Measurements from ENCODE around the gene ADISSP. TPM values are rescaled to one million over a fixed set of nuclear protein-coding genes. Genes with fewer than 3 reads are reported as not detected.

ADISSP gene
- total RNA-seq, 3 donors from 2014 or later, result 12.3 to 29.3 (median 15.7) TPM

GRCh38 chr20:3803854-3804253 lies 36.3 kb upstream of the ADISSP start:
- Histone ChIP-seq H3K27ac (peak overlapping the region; percentile 91 to 95), H3K4me3 (no peak overlapping the region), H3K27me3 (no peaks in the 10 kb centered on the region), H3K36me3 (no peaks in the 10 kb centered on the region), H3K9me3 (peaks cover 0 to 3% of the 10 kb centered on the region in 2 donors), H3K4me1 (peaks cover 9 to 20% of the 10 kb centered on the region in 2 donors)
- intact Hi-C loops (cut with DNase I; ENCODE audit: low total_unique reads), result no loop called here
- DNase-seq (ENCODE audit: low spot score in 2 of 2), result no peak
- TF ChIP-seq POLR2AphosphoS5 (IDR thresholded peaks at IDR 0.05), result no peak
- no peak for TF ChIP-seq POLR2A (IDR thresholded peaks at IDR 0.05)
- TF ChIP-seq, protein P1, sequence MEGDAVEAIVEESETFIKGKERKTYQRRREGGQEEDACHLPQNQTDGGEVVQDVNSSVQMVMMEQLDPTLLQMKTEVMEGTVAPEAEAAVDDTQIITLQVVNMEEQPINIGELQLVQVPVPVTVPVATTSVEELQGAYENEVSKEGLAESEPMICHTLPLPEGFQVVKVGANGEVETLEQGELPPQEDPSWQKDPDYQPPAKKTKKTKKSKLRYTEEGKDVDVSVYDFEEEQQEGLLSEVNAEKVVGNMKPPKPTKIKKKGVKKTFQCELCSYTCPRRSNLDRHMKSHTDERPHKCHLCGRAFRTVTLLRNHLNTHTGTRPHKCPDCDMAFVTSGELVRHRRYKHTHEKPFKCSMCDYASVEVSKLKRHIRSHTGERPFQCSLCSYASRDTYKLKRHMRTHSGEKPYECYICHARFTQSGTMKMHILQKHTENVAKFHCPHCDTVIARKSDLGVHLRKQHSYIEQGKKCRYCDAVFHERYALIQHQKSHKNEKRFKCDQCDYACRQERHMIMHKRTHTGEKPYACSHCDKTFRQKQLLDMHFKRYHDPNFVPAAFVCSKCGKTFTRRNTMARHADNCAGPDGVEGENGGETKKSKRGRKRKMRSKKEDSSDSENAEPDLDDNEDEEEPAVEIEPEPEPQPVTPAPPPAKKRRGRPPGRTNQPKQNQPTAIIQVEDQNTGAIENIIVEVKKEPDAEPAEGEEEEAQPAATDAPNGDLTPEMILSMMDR (IDR thresholded peaks at IDR 0.05), result no peak

- Histone ChIP-seq H3K27ac (peak overlapping the region; percentile 91 to 95), H3K36me3 (no peaks in the 10 kb centered on the region), H3K27me3 (no peaks in the 10 kb centered on the region), H3K9me3 (peaks cover 0 to 3% of the 10 kb centered on the region in 2 donors), H3K4me3 (no peak overlapping the region), H3K4me1 (peaks cover 9 to 20% of the 10 kb centered on the region in 2 donors)
- TF ChIP-seq POLR2A (IDR thresholded peaks at IDR 0.05), result no peak
- TF ChIP-seq POLR2AphosphoS5 (IDR thresholded peaks at IDR 0.05), result no peak
- TF ChIP-seq, protein P1 (IDR thresholded peaks at IDR 0.05), result no peak
- intact Hi-C loops (cut with DNase I; ENCODE audit: low total_unique reads), result no loop called here
- DNase-seq (ENCODE audit: low spot score in 2 of 2), result no peak
Observed at GRCh38 chr20:3803289-3803688, 35.7 kb upstream of the ADISSP start.

GRCh38 chr20:3802524-3803239 lies 35.1 kb upstream of the ADISSP start:
- Histone ChIP-seq H3K4me3 (no peak overlapping the region), H3K27me3 (no peaks in the 10 kb centered on the region), H3K36me3 (no peaks in the 10 kb centered on the region), H3K27ac (peak overlapping the region; percentile 91 to 95), H3K4me1 (peaks cover 9 to 17% of the 10 kb centered on the region in 2 donors), H3K9me3 (peaks cover 0 to 3% of the 10 kb centered on the region in 2 donors)
- DNase-seq (ENCODE audit: low spot score in 2 of 2), result peak in 1 of 2 donors; percentile 62
- intact Hi-C loops (cut with DNase I; ENCODE audit: low total_unique reads), result no loop called here
- TF ChIP-seq POLR2A (IDR thresholded peaks at IDR 0.05) (no peak), POLR2AphosphoS5 (IDR thresholded peaks at IDR 0.05) (peak in 2 of 3 donors; percentile 37 to 61)
- TF ChIP-seq, protein P1 (IDR thresholded peaks at IDR 0.05), result no peak

DNA sequence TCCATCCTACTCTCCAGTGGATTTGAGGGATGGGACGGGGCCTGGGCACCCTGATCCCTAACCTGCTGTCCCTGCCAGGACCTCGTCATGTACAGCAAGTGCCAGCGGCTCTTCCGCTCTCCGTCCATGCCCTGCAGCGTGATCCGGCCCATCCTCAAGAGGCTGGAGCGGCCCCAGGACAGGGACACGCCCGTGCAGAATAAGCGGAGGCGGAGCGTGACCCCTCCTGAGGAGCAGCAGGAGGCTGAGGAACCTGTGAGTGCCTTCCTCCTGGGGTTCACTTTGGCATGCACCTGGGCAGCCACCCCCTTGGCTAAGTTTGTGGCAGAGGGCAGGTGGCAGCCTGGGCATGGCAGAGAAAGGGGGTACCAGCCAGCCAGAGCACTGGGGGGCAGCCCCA lies 34.3 kb upstream of the ADISSP start:
- intact Hi-C loops (cut with DNase I; ENCODE audit: low total_unique reads), result no loop called here
- H3K4me1 ChIP-seq, result peaks cover 5 to 13% of the 10 kb centered on the region in 2 donors
- DNase-seq (ENCODE audit: low spot score in 2 of 2), result no peak
- no peak overlapping the region for H3K4me3 ChIP-seq
- TF ChIP-seq, protein P1 (IDR thresholded peaks at IDR 0.05), result no peak
- TF ChIP-seq POLR2A (IDR thresholded peaks at IDR 0.05), result no peak
- no peak for TF ChIP-seq POLR2AphosphoS5 (IDR thresholded peaks at IDR 0.05)
- peaks cover 0 to 3% of the 10 kb centered on the region in 2 donors for H3K9me3 ChIP-seq
- no peaks in the 10 kb centered on the region for H3K36me3 ChIP-seq
- H3K27me3 ChIP-seq, result no peaks in the 10 kb centered on the region
- H3K27ac ChIP-seq, result peak overlapping the region; percentile 91 to 95

GRCh38 chr20:3801299-3801698 lies 33.7 kb upstream of the ADISSP start:
- no peak overlapping the region for H3K4me3 ChIP-seq

More at GRCh38 chr20:3801299-3801698, 33.7 kb upstream of the ADISSP start:
- Histone ChIP-seq H3K9me3 (peaks cover 0 to 2% of the 10 kb centered on the region in 2 donors), H3K27ac (peak overlapping the region; percentile 91 to 95), H3K4me1 (peaks cover 5 to 12% of the 10 kb centered on the region in 2 donors), H3K27me3 (no peaks in the 10 kb centered on the region), H3K36me3 (no peaks in the 10 kb centered on the region)
- DNase-seq (ENCODE audit: low spot score in 2 of 2), result no peak
- TF ChIP-seq POLR2AphosphoS5 (IDR thresholded peaks at IDR 0.05) (no peak), POLR2A (IDR thresholded peaks at IDR 0.05) (no peak)
- TF ChIP-seq, protein P1 (IDR thresholded peaks at IDR 0.05), result no peak
- intact Hi-C loops (cut with DNase I; ENCODE audit: low total_unique reads), result no loop called here
